Peyer's patch (tissue), 4 donors: ENCODE data around the gene C2orf92.

ENCODE experiments used
- CTCF ChIP-seq, 6 experiments: fragments of 450-650 bp in 4 of 6; fragments of 200-600 bp in 2 of 6; sonication (generic) in 1 of 6; IDR thresholded peaks; one replicate each; pipeline ENCODE4 v1.5.1; 2017 to 2019; ENCODE audit warnings: antibody characterized with exemption in 6 of 6, mild to moderate bottlenecking in 3 of 6, moderate library complexity in 1 of 6
- POLR2A ChIP-seq, 2 donors: fragments of 450-650 bp; IDR thresholded peaks; one replicate each; pipeline ENCODE4 v1.5.1; 2017; ENCODE audit warnings: antibody characterized with exemption in 2 of 2, mild to moderate bottlenecking in 2 of 2, moderate library complexity in 2 of 2

- TF ChIP-seq CTCF (IDR thresholded peaks at IDR 0.05) (no peak), POLR2A (IDR thresholded peaks at IDR 0.05) (no peak)
Measured at GRCh38 chr2:97736185-97736584, 66.7 kb downstream of the C2orf92 start.
